GM08714 (cell line): ENCODE results near the gene ARHGEF25.
"Not testable (repeated sequence)": the region's sequence is repeated elsewhere in the genome, so short reads cannot be mapped to it uniquely, and the experiment has no call there.

Experiments
- H3K4me3 ChIP-seq: fragments of 200-500 bp; sonication (Bioruptor generic); 2 replicates; pipeline ENCODE4 v1.5.1; 2014; ENCODE audit warnings: mild to moderate bottlenecking, low read length, inconsistent platforms
- ZNF274 ChIP-seq: IDR thresholded peaks from 2 replicates; pipeline ENCODE4 v1.6.1; 2012; ENCODE audit warnings: mild to moderate bottlenecking, low read depth, low read length

ARHGEF25 gene

GRCh38 chr12:57640175-57641042 is 29.2 kb downstream of the ARHGEF25 start:
- TF ChIP-seq ZNF274 = no peak
- no peak overlapping the region for H3K4me3 ChIP-seq

GRCh38 chr12:57641699-57642442 is 30.6 kb downstream of the ARHGEF25 start:
- H3K4me3 ChIP-seq = no peak overlapping the region
- no peak for TF ChIP-seq ZNF274

GRCh38 chr12:57645990-57646658 is 34.9 kb downstream of the ARHGEF25 start:
- not testable (repeated sequence) for H3K4me3 ChIP-seq

GRCh38 chr12:57646659-57647049 is 35.4 kb downstream of the ARHGEF25 start:
- H3K4me3 ChIP-seq = not testable (repeated sequence)

GRCh38 chr12:57654042-57654441 is 42.8 kb downstream of the ARHGEF25 start:
- no peak for TF ChIP-seq ZNF274
- no peak overlapping the region for H3K4me3 ChIP-seq

- no peak for TF ChIP-seq ZNF274
- no peak overlapping the region for H3K4me3 ChIP-seq
Observed at GRCh38 chr12:57655541-57656240, 44.5 kb downstream of the ARHGEF25 start.

GRCh38 chr12:57656408-57656807 is 45.2 kb downstream of the ARHGEF25 start:
- not testable (repeated sequence) for H3K4me3 ChIP-seq

- H3K4me3 ChIP-seq = no peak overlapping the region
- TF ChIP-seq ZNF274 = no peak
Observed at GRCh38 chr12:57657744-57658143, 46.5 kb downstream of the ARHGEF25 start.

GRCh38 chr12:57658890-57659289 is 47.7 kb downstream of the ARHGEF25 start:
- TF ChIP-seq ZNF274 = no peak
- H3K4me3 ChIP-seq = no peak overlapping the region

- no peak for TF ChIP-seq ZNF274
Observed at GRCh38 chr12:57661376-57661775, 50.1 kb downstream of the ARHGEF25 start.

GRCh38 chr12:57665066-57665820 is 54.0 kb downstream of the ARHGEF25 start:
- H3K4me3 ChIP-seq = not testable (repeated sequence)

More at GRCh38 chr12:57661376-57661775, 50.1 kb downstream of the ARHGEF25 start:
- no peak overlapping the region for H3K4me3 ChIP-seq
